ENCODE results near the gene CPLX4. TPM values are rescaled to one million over a fixed set of nuclear protein-coding genes. Genes with fewer than 3 reads are reported as not detected.

The CPLX4 gene
- total RNA-seq, 4 donors from 2014 or later = not detected

GRCh38 chr18:59276047-59276446 lies 42.4 kb downstream of the CPLX4 start:
- Histone ChIP-seq H3K27me3 (peaks cover 0 to 75% of the 10 kb centered on the region in 2 donors), H3K36me3 (no peaks in the 10 kb centered on the region), H3K9me3 (no peaks in the 10 kb centered on the region), H3K27ac (no peak overlapping the region), H3K4me3 (no peak overlapping the region), H3K4me1 (peaks cover 0 to 23% (median 12%) of the 10 kb centered on the region in 4 donors)
- 25 to 35% methylated on average over 5 of the region's 5 CpGs for WGBS, 2 donors
- no peak for DNase-seq (ENCODE audit: low spot score in 2 of 2)
- TF ChIP-seq POLR2A (IDR thresholded peaks at IDR 0.05) = no peak
- TF ChIP-seq CTCF (IDR thresholded peaks at IDR 0.05) = no peak
- TF ChIP-seq EP300 (IDR thresholded peaks at IDR 0.05) = no peak

GRCh38 chr18:59275406-59275949 lies 43.0 kb downstream of the CPLX4 start:
- 41% methylated on average over 6 of the region's 6 CpGs for WGBS, 2 donors
- H3K4me3 ChIP-seq = no peak overlapping the region
- H3K4me1 ChIP-seq = peaks cover 0 to 23% (median 12%) of the 10 kb centered on the region in 4 donors
- TF ChIP-seq CTCF (IDR thresholded peaks at IDR 0.05) (no peak), EP300 (IDR thresholded peaks at IDR 0.05) (no peak), POLR2A (IDR thresholded peaks at IDR 0.05) (no peak)
- no peak for DNase-seq (ENCODE audit: low spot score in 2 of 2)
- H3K27ac ChIP-seq = no peak overlapping the region
- H3K27me3 ChIP-seq = peaks cover 0 to 80% of the 10 kb centered on the region in 2 donors
- H3K9me3 ChIP-seq = no peaks in the 10 kb centered on the region
- no peaks in the 10 kb centered on the region for H3K36me3 ChIP-seq

- no peak for DNase-seq (ENCODE audit: low spot score in 2 of 2)
- WGBS, 2 donors = 32 to 33% methylated on average over 18 of the region's 18 CpGs
- TF ChIP-seq POLR2A (IDR thresholded peaks at IDR 0.05) (no peak), EP300 (IDR thresholded peaks at IDR 0.05) (no peak), CTCF (IDR thresholded peaks at IDR 0.05) (no peak)
- Histone ChIP-seq H3K27me3 (peaks cover 0 to 81% of the 10 kb centered on the region in 2 donors), H3K9me3 (no peaks in the 10 kb centered on the region), H3K4me1 (peaks cover 0 to 28% (median 12%) of the 10 kb centered on the region in 4 donors), H3K36me3 (no peaks in the 10 kb centered on the region), H3K27ac (no peak overlapping the region), H3K4me3 (no peak overlapping the region)
These were observed 43.9 kb downstream of the CPLX4 start for GRCh38 chr18:59274533-59274928.

- no peak for TF ChIP-seq CTCF (IDR thresholded peaks at IDR 0.05)
- TF ChIP-seq EP300 (IDR thresholded peaks at IDR 0.05) = no peak
- TF ChIP-seq POLR2A (IDR thresholded peaks at IDR 0.05) = no peak
- H3K36me3 ChIP-seq = no peaks in the 10 kb centered on the region
- no peaks in the 10 kb centered on the region for H3K9me3 ChIP-seq
- H3K4me3 ChIP-seq = no peak overlapping the region
- whole genome bisulfite sequencing, 2 donors = 4 to 7% methylated on average over 41 to 44 of the region's 48 CpGs
- H3K4me1 ChIP-seq = peaks cover 0 to 33% (median 12%) of the 10 kb centered on the region in 4 donors
- DNase-seq (ENCODE audit: low spot score in 2 of 2) = no peak
- no peak overlapping the region for H3K27ac ChIP-seq
- peaks cover 0 to 85% of the 10 kb centered on the region in 2 donors for H3K27me3 ChIP-seq
These were observed 44.5 kb downstream of the CPLX4 start for GRCh38 chr18:59273759-59274532.

Measured in tibial nerve (tissue), 4 donors.